Ascending aorta (tissue), 2 donors: ENCODE measurements around the gene DEFB124. TPM values are rescaled to one million over a fixed set of nuclear protein-coding genes. Genes with fewer than 3 reads are reported as not detected.
"Not testable (repeated sequence)": the region's sequence is repeated elsewhere in the genome, so short reads cannot be mapped to it uniquely, and the experiment has no call there.

Experiments used
- DNase-seq, 2 donors: peaks; one replicate each; pipeline ENCODE4 v3.0.0-alpha.2; 2019; ENCODE audit warnings: low spot score in 2 of 2
- H3K27ac ChIP-seq, 2 donors: fragments of 200-600 bp; sonication (generic); one replicate each; pipeline ENCODE4 v1.5.1; 2016 to 2017; ENCODE audit warnings: mild to moderate bottlenecking in 1 of 2
- H3K27me3 ChIP-seq: fragments of 200-600 bp; sonication (generic); one replicate; pipeline ENCODE4 v1.5.1; 2017
- H3K36me3 ChIP-seq, 2 donors: fragments of 200-600 bp; sonication (generic); one replicate each; pipeline ENCODE4 v1.5.1; 2016
- H3K4me1 ChIP-seq, 2 donors: fragments of 200-600 bp; sonication (generic); one replicate each; pipeline ENCODE4 v1.5.1; 2016 to 2017; ENCODE audit warnings: mild to moderate bottlenecking in 1 of 2
- H3K4me3 ChIP-seq, 2 donors: fragments of 200-600 bp; sonication (generic); one replicate each; pipeline ENCODE4 v1.5.1; 2016 to 2017; ENCODE audit warnings: mild to moderate bottlenecking in 1 of 2
- H3K9me3 ChIP-seq, 2 donors: fragments of 200-600 bp; sonication (generic); one replicate each; pipeline ENCODE4 v1.5.1; 2016
- CTCF ChIP-seq, 3 experiments: fragments of 200-600 bp in 2 of 3; fragments of 450-650 bp in 1 of 3; sonication (generic) in 2 of 3; IDR thresholded peaks; one replicate each; pipeline ENCODE4 v1.5.1; 2016 to 2019; ENCODE audit warnings: antibody characterized with exemption in 3 of 3, mild to moderate bottlenecking in 1 of 3, moderate library complexity in 1 of 3
- intact Hi-C: fragments of 100-400 bp; cut with DNase I; formaldehyde crosslinking; loops from one replicate; pipeline ENCODE4 v1.15.1; 2023
- total RNA-seq: library from RNA; depleted of rRNA; stranded (reverse); fragments of >200 nt; gene quantifications from one replicate; pipeline ENCODE4 v1.1.0, GENCODE V29; 2016

Gene DEFB124
- total RNA-seq, 1 donor from 2014 or later = not detected

GRCh38 chr20:31508517-31509244 lies 33.8 kb upstream of the DEFB124 start:
- intact Hi-C loops = no loop called here

GRCh38 chr20:31505903-31506302 lies 31.0 kb upstream of the DEFB124 start:
- no peak overlapping the region for H3K27ac ChIP-seq
- DNase-seq = no peak
- no peaks in the 10 kb centered on the region for H3K27me3 ChIP-seq
- no peaks in the 10 kb centered on the region for H3K9me3 ChIP-seq
- no peaks in the 10 kb centered on the region for H3K36me3 ChIP-seq
- intact Hi-C loops = no loop called here
- no peak overlapping the region for H3K4me3 ChIP-seq
- no peaks in the 10 kb centered on the region for H3K4me1 ChIP-seq
- no peak for TF ChIP-seq CTCF (IDR thresholded peaks at IDR 0.05)

More at GRCh38 chr20:31508517-31509244, 33.8 kb upstream of the DEFB124 start:
- Histone ChIP-seq H3K4me1 (no peaks in the 10 kb centered on the region), H3K36me3 (no peaks in the 10 kb centered on the region), H3K4me3 (no peak overlapping the region), H3K27me3 (no peaks in the 10 kb centered on the region), H3K27ac (no peak overlapping the region), H3K9me3 (no peaks in the 10 kb centered on the region)
- DNase-seq = no peak
- no peak for TF ChIP-seq CTCF (IDR thresholded peaks at IDR 0.05)

- TF ChIP-seq CTCF (IDR thresholded peaks at IDR 0.05) = peak; percentile 97 to 99 (median 98)
- not testable (repeated sequence) for H3K9me3 ChIP-seq, H3K4me1 ChIP-seq, H3K27me3 ChIP-seq, H3K36me3 ChIP-seq, H3K27ac ChIP-seq, H3K4me3 ChIP-seq
- DNase-seq = peak; percentile 53 to 93
- intact Hi-C loops = loop anchor here (1.0 kb wide), 1 partner anchor 43 kb away; no protein-coding TSS in a partner anchor
Measured at GRCh38 chr20:31502884-31503673, 28.2 kb upstream of the DEFB124 start.

GRCh38 chr20:31500527-31500926 lies 25.6 kb upstream of the DEFB124 start:
- H3K9me3 ChIP-seq = no peaks in the 10 kb centered on the region
- no peaks in the 10 kb centered on the region for H3K36me3 ChIP-seq
- no peaks in the 10 kb centered on the region for H3K27me3 ChIP-seq
- no peak for DNase-seq
- intact Hi-C loops = no loop called here
- H3K4me1 ChIP-seq = peaks cover 0 to 18% of the 10 kb centered on the region in 2 donors
- TF ChIP-seq CTCF (IDR thresholded peaks at IDR 0.05) = no peak
- H3K4me3 ChIP-seq = no peak overlapping the region
- H3K27ac ChIP-seq = no peak overlapping the region

GRCh38 chr20:31497838-31498540 lies 23.1 kb upstream of the DEFB124 start:
- Histone ChIP-seq H3K4me3 (no peak overlapping the region), H3K27ac (peak overlapping the region; percentile 59 to 86), H3K9me3 (no peaks in the 10 kb centered on the region), H3K4me1 (peaks cover 0 to 18% of the 10 kb centered on the region in 2 donors), H3K27me3 (no peaks in the 10 kb centered on the region), H3K36me3 (no peaks in the 10 kb centered on the region)
- TF ChIP-seq CTCF (IDR thresholded peaks at IDR 0.05) = no peak
- DNase-seq = peak in 1 of 2 donors; percentile 72
- intact Hi-C loops = loop anchor here (1.0 kb wide), 1 partner anchor 23 kb away; the partner anchor contains the start of genes DEFB124 and REM1
